IMR-90 (cell line): ENCODE measurements around the gene POLR3E. TPM values are rescaled to one million over a fixed set of nuclear protein-coding genes. Genes with fewer than 3 reads are reported as not detected.

Experiments used
- ATAC-seq: fragments of 200-7000 bp; cut with Tn5 transposase; 2 replicates; pipeline ENCODE4 v1.9.1; 2020; ENCODE audit warnings: low read depth, mild to moderate bottlenecking, moderate library complexity
- BruUV-seq: library from RNA; stranded (reverse); fragments of 400-500 nt; replicated peaks from 2 replicates; lab custom pipeline; 2021; lab: Mats Ljungman, UMichigan
- CTCF ChIA-PET: fragments of 300-600 bp; formaldehyde crosslinking; extraction: SDS; loops from one replicate; lab custom pipeline; 2021; ENCODE audit warnings: antibody characterized with exemption; lab: Yijun Ruan, JAX
- POLR2A ChIA-PET: fragments of 300-600 bp; sonication (Branson Sonifier 250); formaldehyde crosslinking; loops from one replicate; lab custom pipeline; 2022; ENCODE audit warnings: antibody characterized with exemption; ENCODE audit not compliant: unreplicated experiment; lab: Charles Lee
- DNase-seq: peaks from one replicate; pipeline ENCODE4 v3.0.0; 2013
- H2AFZ ChIP-seq: replicated peaks from 2 replicates; pipeline ENCODE3; 2013; ENCODE audit warnings: low read length, mild to moderate bottlenecking; ENCODE audit not compliant: poor library complexity
- H2AK5ac ChIP-seq: 2 replicates; pipeline ENCODE4 v1.6.1; 2013; ENCODE audit warnings: low read depth, low read length, inconsistent platforms
- H2AK9ac ChIP-seq: replicated peaks from 2 replicates; pipeline ENCODE3; 2013; ENCODE audit warnings: mild to moderate bottlenecking, low read depth, low read length, moderate library complexity; ENCODE audit not compliant: poor library complexity
- H2BK120ac ChIP-seq: 2 replicates; pipeline ENCODE4 v1.6.1; 2013; ENCODE audit warnings: low read depth, low read length, inconsistent platforms
- H2BK15ac ChIP-seq: 3 replicates; pipeline ENCODE4 v1.6.1; 2013; ENCODE audit warnings: low read depth, low read length, inconsistent platforms
- H2BK20ac ChIP-seq: 2 replicates; pipeline ENCODE4 v1.6.1; 2013; ENCODE audit warnings: low read depth, mild to moderate bottlenecking, inconsistent platforms, low read length, moderate library complexity
- H2BK5ac ChIP-seq: 2 replicates; pipeline ENCODE4 v1.6.1; 2013; ENCODE audit warnings: mild to moderate bottlenecking, low read depth, low read length, inconsistent platforms; ENCODE audit not compliant: poor library complexity, severe bottlenecking
- H3K14ac ChIP-seq: replicated peaks from 2 replicates; pipeline ENCODE4 v1.6.1; 2013; ENCODE audit warnings: low read depth, low read length, inconsistent platforms
- H3K18ac ChIP-seq: 2 replicates; pipeline ENCODE4 v1.6.1; 2013; ENCODE audit warnings: low read depth, low read length, control low read depth
- H3K23ac ChIP-seq: 2 replicates; pipeline ENCODE4 v1.6.1; 2013; ENCODE audit warnings: low read depth, low read length, inconsistent platforms
- H3K27ac ChIP-seq: 2 replicates; pipeline ENCODE4 v1.5.1; 2013; ENCODE audit warnings: mild to moderate bottlenecking, control low read depth, low read length; ENCODE audit not compliant: insufficient read depth
- H3K27me3 ChIP-seq: 2 replicates; pipeline ENCODE4 v1.6.1; 2013; ENCODE audit warnings: low read length; ENCODE audit not compliant: control insufficient read depth, insufficient read depth
- H3K36me3 ChIP-seq: 2 replicates; pipeline ENCODE4 v1.6.1; 2013; ENCODE audit warnings: low read length, mixed read lengths; ENCODE audit not compliant: control insufficient read depth, insufficient read depth
- H3K4ac ChIP-seq: 2 replicates; pipeline ENCODE4 v1.6.1; 2013; ENCODE audit warnings: low read depth, low read length, inconsistent platforms
- H3K4me1 ChIP-seq: 2 replicates; pipeline ENCODE4 v1.6.1; 2013; ENCODE audit warnings: low read length, mixed read lengths; ENCODE audit not compliant: control insufficient read depth, insufficient read depth
- H3K4me2 ChIP-seq: 2 replicates; pipeline ENCODE4 v1.6.1; 2013; ENCODE audit warnings: low read depth, mild to moderate bottlenecking, control low read depth, low read length, moderate library complexity
- H3K4me3 ChIP-seq: 2 replicates; pipeline ENCODE4 v1.5.1; 2013; ENCODE audit warnings: low read depth, mild to moderate bottlenecking, control low read depth, low read length, moderate library complexity; ENCODE audit not compliant: insufficient read depth
- H3K56ac ChIP-seq: 2 replicates; pipeline ENCODE4 v1.6.1; 2013; ENCODE audit warnings: low read length, inconsistent platforms; ENCODE audit not compliant: insufficient read depth; ENCODE audit errors: extremely low read depth
- H3K79me1 ChIP-seq, 2 experiments: 2 replicates each; pipeline ENCODE4 v1.6.1; 2013; ENCODE audit warnings: low read length in 2 of 2, inconsistent platforms in 1 of 2, low read depth in 1 of 2
- H3K9ac ChIP-seq: 2 replicates; pipeline ENCODE4 v1.6.1; 2013; ENCODE audit warnings: low read depth, low read length, control low read depth
- H3K9me1 ChIP-seq: 2 replicates; pipeline ENCODE4 v1.6.1; 2013; ENCODE audit warnings: low read length, inconsistent platforms; ENCODE audit not compliant: insufficient read depth
- H3K9me3 ChIP-seq: 2 replicates; pipeline ENCODE4 v1.6.1; 2013; ENCODE audit warnings: low read length; ENCODE audit not compliant: control insufficient read depth, insufficient read depth
- H4K20me1 ChIP-seq: 2 replicates; pipeline ENCODE4 v1.6.1; 2013; ENCODE audit warnings: low read length, inconsistent platforms; ENCODE audit not compliant: insufficient read depth
- H4K5ac ChIP-seq: 2 replicates; pipeline ENCODE4 v1.6.1; 2013; ENCODE audit warnings: mild to moderate bottlenecking, low read depth, low read length, control low read depth
- H4K8ac ChIP-seq, 2 experiments: 2 replicates each; pipeline ENCODE4 v1.6.1; 2013; ENCODE audit warnings: low read depth in 2 of 2, low read length in 2 of 2, control low read depth in 1 of 2, inconsistent platforms in 1 of 2
- H4K91ac ChIP-seq: 2 replicates; pipeline ENCODE4 v1.6.1; 2013; ENCODE audit warnings: low read depth, low read length, inconsistent platforms; ENCODE audit not compliant: insufficient read depth
- CEBPB ChIP-seq: IDR thresholded peaks from 2 replicates; pipeline ENCODE4 v1.6.1; 2012; ENCODE audit warnings: low read depth, low read length, improper control_type of control experiment
- MAZ ChIP-seq: IDR thresholded peaks from 2 replicates; pipeline ENCODE4 v1.6.1; 2012; ENCODE audit warnings: low read depth, mild to moderate bottlenecking, low read length, improper control_type of control experiment, moderate library complexity, borderline replicate concordance
- NFE2L2 ChIP-seq: fragments of 150-350 bp; IDR thresholded peaks from 2 replicates; pipeline ENCODE4 v1.6.1; 2016; ENCODE audit warnings: low read depth, mild to moderate bottlenecking, low read length
- WGBS, 2 experiments: methylation state at CpG; one replicate each; pipeline versions ENCODE4 v1.1.5 to v1.1.7; 2013; ENCODE audit warnings: missing lambda C conversion rate in 2 of 2; ENCODE audit not compliant: insufficient read length in 1 of 2; ENCODE audit errors: extremely low coverage in 2 of 2; 5-methylcytosine and 5-hydroxymethylcytosine counted together
- dilution Hi-C: fragments of 300-500 bp; cut with HindIII; formaldehyde crosslinking; loops from one replicate; pipeline ENCODE4 v1.14.3; 2018; ENCODE audit warnings: low sequenced_read_pairs; ENCODE audit not compliant: unreplicated experiment
- in situ Hi-C: fragments of 300-500 bp; cut with MboI; formaldehyde crosslinking; loops from 3 replicates; pipeline ENCODE4 v1.14.3; 2019; ENCODE audit warnings: low sequenced_read_pairs, inconsistent platforms, mixed read lengths
- intact Hi-C: fragments of 100-400 bp; cut with micrococcal nuclease; formaldehyde crosslinking; loops from 2 replicates; pipeline ENCODE4 v1.10.0; 2022
- polyA plus RNA-seq, 3 experiments: library from polyadenylated mRNA; depleted of rRNA; stranded (reverse); fragments of >200 nt; gene quantifications; 2 replicates each; pipeline ENCODE4 v1.2.3, GENCODE V29; 2012; ENCODE audit warnings: low replicate concordance in 1 of 3
- total RNA-seq: library from RNA; depleted of rRNA; stranded (reverse); fragments of >200 nt; gene quantifications from 2 replicates; pipeline ENCODE4 v1.2.3, GENCODE V29; 2012
- TF ChIP-seq, protein P1 (sequence below): conservative IDR thresholded peaks from 2 replicates; pipeline ENCODE4 v1.5.1; 2012; ENCODE audit warnings: mild to moderate bottlenecking, low read depth, low read length, improper control_type of control experiment

POLR3E gene
- total and polyA plus RNA-seq, 2 of the 4 experiments (the other 2 are of a cell fraction) = 19.9 to 46.0 TPM

DNA sequence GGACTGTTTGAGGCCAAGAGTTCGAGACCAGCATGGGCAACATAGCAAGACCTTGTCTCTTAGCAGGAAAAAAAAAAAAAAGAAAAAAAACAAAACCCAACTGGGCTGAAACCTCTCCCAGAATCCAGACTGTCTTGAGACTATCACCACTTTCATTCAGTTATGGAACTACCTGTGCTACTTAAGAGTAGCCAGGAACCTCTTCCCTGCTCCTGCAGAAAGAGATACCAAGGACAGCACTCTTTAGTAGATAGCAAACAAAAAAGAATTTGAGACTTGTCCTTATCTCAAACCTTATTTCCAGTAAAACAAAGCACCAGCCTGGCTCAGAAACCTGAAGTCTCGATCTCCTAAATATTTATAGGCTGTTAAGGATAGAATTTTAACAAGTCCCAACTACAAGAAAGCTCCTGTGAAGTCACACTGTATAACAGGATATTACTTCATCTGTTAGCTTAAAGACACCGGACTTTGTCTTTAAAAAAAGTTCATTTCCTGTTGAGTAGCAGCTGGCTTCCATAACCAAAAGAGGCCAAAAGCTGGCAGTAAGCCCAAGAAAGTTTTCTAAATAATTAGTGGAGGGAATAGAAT is 72.1 kb downstream of the POLR3E start:
- peaks cover 88% of the 10 kb centered on the region for H4K20me1 ChIP-seq
- peaks cover 20% of the 10 kb centered on the region for H3K4me1 ChIP-seq
- H3K79me1 ChIP-seq = peaks cover 9 to 61% of the 10 kb centered on the region in 2 experiments; a peak in 3 of 4 replicates
- DNase-seq (peak; percentile 79), ATAC-seq (no peak)
- in situ Hi-C loops = no loop called here
- H3K4me2 ChIP-seq = peak overlapping the region; percentile 67
- H3K36me3 ChIP-seq = peaks cover 25% of the 10 kb centered on the region
- H2BK120ac ChIP-seq = peak overlapping the region; percentile 58; the same call in 1 of the 2 replicates
- no peak overlapping the region for H2AK9ac ChIP-seq
- no CpG with 5 or more reads among the region's 3 CpGs for WGBS, 2 experiments
- peak overlapping the region; percentile 77; the same call in 1 of the 2 replicates for H2BK20ac ChIP-seq
- peak overlapping the region; percentile 67 to 72; a peak in 3 of 4 replicates for H4K8ac ChIP-seq
- TF ChIP-seq MAZ (no peak), CEBPB (no peak), NFE2L2 (no peak)
- TF ChIP-seq, protein P1, sequence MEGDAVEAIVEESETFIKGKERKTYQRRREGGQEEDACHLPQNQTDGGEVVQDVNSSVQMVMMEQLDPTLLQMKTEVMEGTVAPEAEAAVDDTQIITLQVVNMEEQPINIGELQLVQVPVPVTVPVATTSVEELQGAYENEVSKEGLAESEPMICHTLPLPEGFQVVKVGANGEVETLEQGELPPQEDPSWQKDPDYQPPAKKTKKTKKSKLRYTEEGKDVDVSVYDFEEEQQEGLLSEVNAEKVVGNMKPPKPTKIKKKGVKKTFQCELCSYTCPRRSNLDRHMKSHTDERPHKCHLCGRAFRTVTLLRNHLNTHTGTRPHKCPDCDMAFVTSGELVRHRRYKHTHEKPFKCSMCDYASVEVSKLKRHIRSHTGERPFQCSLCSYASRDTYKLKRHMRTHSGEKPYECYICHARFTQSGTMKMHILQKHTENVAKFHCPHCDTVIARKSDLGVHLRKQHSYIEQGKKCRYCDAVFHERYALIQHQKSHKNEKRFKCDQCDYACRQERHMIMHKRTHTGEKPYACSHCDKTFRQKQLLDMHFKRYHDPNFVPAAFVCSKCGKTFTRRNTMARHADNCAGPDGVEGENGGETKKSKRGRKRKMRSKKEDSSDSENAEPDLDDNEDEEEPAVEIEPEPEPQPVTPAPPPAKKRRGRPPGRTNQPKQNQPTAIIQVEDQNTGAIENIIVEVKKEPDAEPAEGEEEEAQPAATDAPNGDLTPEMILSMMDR = no peak
- H2BK5ac ChIP-seq = peak overlapping the region; percentile 91
- no peak overlapping the region for H3K9ac ChIP-seq
- H3K18ac ChIP-seq = peak overlapping the region; percentile 79
- H3K27me3 ChIP-seq = no peaks in the 10 kb centered on the region
- CTCF ChIA-PET = interaction anchor here (1.0 kb wide), 1 partner anchor 22 kb away, joined by 3 read pairs; no protein-coding TSS in a partner anchor
- H3K23ac ChIP-seq = peak overlapping the region; percentile 9; the same call in 1 of the 2 replicates
- POLR2A ChIA-PET = interaction anchor here (0.6 kb wide), 1 partner anchor 14 kb away, joined by 3 read pairs; no protein-coding TSS in a partner anchor
- H2BK15ac ChIP-seq = peak overlapping the region; percentile 23; the same call in 2 of the 3 replicates
- no peaks in the 10 kb centered on the region for H3K9me3 ChIP-seq
- H3K14ac ChIP-seq = peak overlapping the region; percentile 80; the same call in 1 of the 2 replicates
- H3K56ac ChIP-seq = 0 out of 2 replicates have a peak overlapping the region, but pooled peaks have one; percentile 59
- BruUV-seq = no TSS peak
- no peak overlapping the region for H3K4me3 ChIP-seq
- H2AFZ ChIP-seq = no peak overlapping the region
- H2AK5ac ChIP-seq = peak overlapping the region; percentile 76
- intact Hi-C loops = no loop called here
- peak overlapping the region; percentile 40; the same call in 1 of the 2 replicates for H3K4ac ChIP-seq
- peak overlapping the region; percentile 36; the same call in 1 of the 2 replicates for H4K5ac ChIP-seq
- H3K9me1 ChIP-seq = peaks cover 14% of the 10 kb centered on the region
- H3K27ac ChIP-seq = peak overlapping the region; percentile 94
- dilution Hi-C loops = no loop called here
- H4K91ac ChIP-seq = no peak overlapping the region
